Activated CD8-positive, alpha-beta T cell treated with anti-CD3 and anti-CD28 coated beads for 36 hours (primary cell): Measurements from ENCODE around the gene BCL2L1. TPM values are rescaled to one million over a fixed set of nuclear protein-coding genes. Genes with fewer than 3 reads are reported as not detected.

Source experiments
- ATAC-seq: fragments of 200-7000 bp; cut with Tn5 transposase; one replicate; pipeline ENCODE4 v1.10.0; 2021; ENCODE audit warnings: mild to moderate bottlenecking, moderate library complexity
- CTCF ChIA-PET: fragments of 350-600 bp; sonication (Branson Sonifier 250); formaldehyde crosslinking; loops from one replicate; lab custom pipeline; 2021; ENCODE audit warnings: antibody characterized with exemption; lab: Charles Lee
- POLR2A ChIA-PET: fragments of 350-600 bp; sonication (Branson Sonifier 250); formaldehyde crosslinking; loops from one replicate; lab custom pipeline; 2021; ENCODE audit warnings: antibody characterized with exemption; lab: Charles Lee
- DNase-seq: peaks from one replicate; pipeline ENCODE4 v3.0.0-alpha.2; 2020
- H3K27ac Mint-ChIP-seq: one replicate; pipeline ENCODE4 v1.8.0; 2021; ENCODE audit warnings: mild to moderate bottlenecking, mixed read lengths
- H3K27me3 Mint-ChIP-seq: one replicate; pipeline ENCODE4 v1.8.0; 2021; ENCODE audit warnings: mixed read lengths
- H3K36me3 Mint-ChIP-seq: one replicate; pipeline ENCODE4 v1.8.0; 2021; ENCODE audit warnings: low read depth, mixed read lengths
- H3K4me1 Mint-ChIP-seq: one replicate; pipeline ENCODE4 v1.8.0; 2021; ENCODE audit warnings: low read depth, mixed read lengths
- H3K4me3 Mint-ChIP-seq: one replicate; pipeline ENCODE4 v1.8.0; 2021; ENCODE audit warnings: mild to moderate bottlenecking, moderate library complexity, mixed read lengths
- H3K9me3 Mint-ChIP-seq: one replicate; pipeline ENCODE4 v1.8.0; 2021; ENCODE audit warnings: mixed read lengths
- CTCF ChIP-seq: fragments of 200-600 bp; IDR thresholded peaks from one replicate; pipeline ENCODE4 v1.8.0; 2022; ENCODE audit warnings: antibody characterized with exemption, mild to moderate bottlenecking
- intact Hi-C: fragments of 100-400 bp; cut with micrococcal nuclease; formaldehyde crosslinking; loops from one replicate; pipeline ENCODE4 v1.10.0; 2022
- total RNA-seq, 2 experiments: library from RNA; stranded (reverse); gene quantifications; one replicate each; pipeline ENCODE4 v1.2.3, GENCODE V29; 2021

The BCL2L1 gene
- total RNA-seq, 2 experiments from 2014 or later = 182 TPM

- no peaks in the 10 kb centered on the region for H3K9me3 Mint-ChIP-seq
- H3K27me3 Mint-ChIP-seq = no peaks in the 10 kb centered on the region
- peaks cover 89% of the 10 kb centered on the region for H3K36me3 Mint-ChIP-seq
- ChIA-PET POLR2A (interaction anchor here (0.6 to 5.6 kb wide), 5 partner anchors 9 to 306 kb away, joined by 4 to 107 read pairs (median 22); partner anchors contain the start of gene BCL2L1), CTCF (interaction anchor here (1.7 to 11.1 kb wide), 4 partner anchors 13 to 47 kb away, joined by 6 to 131 read pairs (median 39); partner anchors contain the start of gene BCL2L1)
- ATAC-seq (no peak), DNase-seq (no peak)
- intact Hi-C loops = loop anchor here (2.0 kb wide), 1 partner anchor 43 kb away; no protein-coding TSS in a partner anchor
- no peak for TF ChIP-seq CTCF
- peaks cover 81% of the 10 kb centered on the region for H3K4me1 Mint-ChIP-seq
- H3K27ac Mint-ChIP-seq = peak overlapping the region; percentile 97
- peak overlapping the region; percentile 77 for H3K4me3 Mint-ChIP-seq
These were observed 48.7 kb downstream of the BCL2L1 start for GRCh38 chr20:31673943-31674463.

- Mint-ChIP-seq H3K9me3 (no peaks in the 10 kb centered on the region), H3K4me1 (peaks cover 78% of the 10 kb centered on the region), H3K27ac (peak overlapping the region; percentile 97), H3K4me3 (no peak overlapping the region), H3K36me3 (peaks cover 87% of the 10 kb centered on the region), H3K27me3 (no peaks in the 10 kb centered on the region)
- CTCF ChIA-PET = interaction anchor here (1.7 to 11.1 kb wide), 3 partner anchors 12 to 48 kb away, joined by 6 to 131 read pairs (median 64); partner anchors contain the start of gene BCL2L1
- intact Hi-C loops = no loop called here
- DNase-seq = no peak
- POLR2A ChIA-PET = interaction anchor here (3.5 to 5.6 kb wide), 3 partner anchors 9 to 47 kb away, joined by 22 to 107 read pairs (median 25); partner anchors contain the start of gene BCL2L1
- no peak for TF ChIP-seq CTCF
- ATAC-seq = no peak
These were observed 49.2 kb downstream of the BCL2L1 start for GRCh38 chr20:31673435-31673834.

- H3K27ac Mint-ChIP-seq = peak overlapping the region; percentile 64
- DNase-seq (peak; percentile 0), ATAC-seq (no peak)
- intact Hi-C loops = no loop called here
- no peak for TF ChIP-seq CTCF
- no peaks in the 10 kb centered on the region for H3K27me3 Mint-ChIP-seq
- POLR2A ChIA-PET = interaction anchor here (0.9 to 1.1 kb wide), 3 partner anchors 9 to 45 kb away, joined by 3 to 4 read pairs (median 3); no protein-coding TSS in a partner anchor
- no peaks in the 10 kb centered on the region for H3K9me3 Mint-ChIP-seq
- H3K4me1 Mint-ChIP-seq = peaks cover 76% of the 10 kb centered on the region
- H3K36me3 Mint-ChIP-seq = peaks cover 86% of the 10 kb centered on the region
- H3K4me3 Mint-ChIP-seq = no peak overlapping the region
- CTCF ChIA-PET = interaction anchor here (1.0 to 11.1 kb wide), 3 partner anchors 10 to 50 kb away, joined by 3 to 131 read pairs (median 64); partner anchors contain the start of gene BCL2L1
These were observed 51.3 kb downstream of the BCL2L1 start for GRCh38 chr20:31671324-31671723.

GRCh38 chr20:31670371-31671228 lies 52.1 kb downstream of the BCL2L1 start:
- H3K27me3 Mint-ChIP-seq = no peaks in the 10 kb centered on the region
- H3K9me3 Mint-ChIP-seq = no peaks in the 10 kb centered on the region
- H3K4me1 Mint-ChIP-seq = peaks cover 76% of the 10 kb centered on the region
- no peak for ATAC-seq
- POLR2A ChIA-PET = interaction anchor here (0.9 to 1.1 kb wide), 4 partner anchors 8 to 46 kb away, joined by 3 to 4 read pairs (median 4); no protein-coding TSS in a partner anchor
- peak overlapping the region; percentile 83 for H3K27ac Mint-ChIP-seq
- H3K4me3 Mint-ChIP-seq = no peak overlapping the region
- CTCF ChIA-PET = interaction anchor here (1.0 to 11.1 kb wide), 3 partner anchors 9 to 51 kb away, joined by 3 to 131 read pairs (median 64); partner anchors contain the start of gene BCL2L1
- no peak for TF ChIP-seq CTCF
- no peak for DNase-seq
- peaks cover 86% of the 10 kb centered on the region for H3K36me3 Mint-ChIP-seq
- intact Hi-C loops = no loop called here
